ENCODE measurements around the gene THSD1.

THSD1 gene, protein sequence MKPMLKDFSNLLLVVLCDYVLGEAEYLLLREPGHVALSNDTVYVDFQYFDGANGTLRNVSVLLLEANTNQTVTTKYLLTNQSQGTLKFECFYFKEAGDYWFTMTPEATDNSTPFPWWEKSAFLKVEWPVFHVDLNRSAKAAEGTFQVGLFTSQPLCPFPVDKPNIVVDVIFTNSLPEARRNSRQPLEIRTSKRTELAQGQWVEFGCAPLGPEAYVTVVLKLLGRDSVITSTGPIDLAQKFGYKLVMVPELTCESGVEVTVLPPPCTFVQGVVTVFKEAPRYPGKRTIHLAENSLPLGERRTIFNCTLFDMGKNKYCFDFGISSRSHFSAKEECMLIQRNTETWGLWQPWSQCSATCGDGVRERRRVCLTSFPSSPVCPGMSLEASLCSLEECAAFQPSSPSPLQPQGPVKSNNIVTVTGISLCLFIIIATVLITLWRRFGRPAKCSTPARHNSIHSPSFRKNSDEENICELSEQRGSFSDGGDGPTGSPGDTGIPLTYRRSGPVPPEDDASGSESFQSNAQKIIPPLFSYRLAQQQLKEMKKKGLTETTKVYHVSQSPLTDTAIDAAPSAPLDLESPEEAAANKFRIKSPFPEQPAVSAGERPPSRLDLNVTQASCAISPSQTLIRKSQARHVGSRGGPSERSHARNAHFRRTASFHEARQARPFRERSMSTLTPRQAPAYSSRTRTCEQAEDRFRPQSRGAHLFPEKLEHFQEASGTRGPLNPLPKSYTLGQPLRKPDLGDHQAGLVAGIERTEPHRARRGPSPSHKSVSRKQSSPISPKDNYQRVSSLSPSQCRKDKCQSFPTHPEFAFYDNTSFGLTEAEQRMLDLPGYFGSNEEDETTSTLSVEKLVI

DNA sequence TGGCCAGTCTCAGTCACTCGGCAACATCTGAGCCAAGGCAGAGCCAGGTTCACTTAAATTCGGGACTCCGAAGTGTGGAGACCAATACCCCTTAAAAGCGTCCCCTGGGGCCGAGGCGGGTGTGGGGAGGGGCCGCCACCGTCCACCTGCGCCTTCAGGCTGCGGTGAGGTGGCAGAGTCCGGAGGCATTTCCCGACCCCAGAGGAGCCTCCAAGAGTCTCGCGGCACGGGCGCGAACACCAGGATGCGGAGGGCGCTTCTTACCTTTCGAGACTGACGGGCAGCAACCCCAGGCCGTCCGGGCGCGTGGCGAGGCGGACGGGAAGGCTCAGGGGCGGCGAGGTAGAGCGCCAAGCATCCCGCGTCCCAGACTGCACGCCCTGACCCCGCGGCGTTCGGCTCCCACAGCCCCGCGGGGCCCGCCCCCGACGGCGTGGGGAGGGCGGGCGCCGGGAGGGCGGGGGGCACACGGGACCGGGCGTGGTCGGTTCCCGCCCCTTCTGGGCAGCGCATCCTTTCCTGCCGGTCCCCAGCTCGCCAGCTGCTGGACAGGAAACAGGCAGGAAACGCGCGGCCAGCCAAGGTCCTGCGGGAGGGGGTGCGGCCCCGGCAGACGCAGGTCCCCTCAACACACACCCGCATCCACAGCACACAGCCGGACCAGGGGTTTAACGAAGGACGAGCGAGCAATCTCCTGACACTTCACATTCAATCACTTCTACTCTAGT is at the start of gene THSD1:
Gene THSD1, minus strand, starts transcription at position 406 of the 728 bp plus-strand sequence. CDS start 3,572 bp downstream, outside the sequence.
- no peak for DNase-seq (ENCODE audit: low spot score)

DNA sequence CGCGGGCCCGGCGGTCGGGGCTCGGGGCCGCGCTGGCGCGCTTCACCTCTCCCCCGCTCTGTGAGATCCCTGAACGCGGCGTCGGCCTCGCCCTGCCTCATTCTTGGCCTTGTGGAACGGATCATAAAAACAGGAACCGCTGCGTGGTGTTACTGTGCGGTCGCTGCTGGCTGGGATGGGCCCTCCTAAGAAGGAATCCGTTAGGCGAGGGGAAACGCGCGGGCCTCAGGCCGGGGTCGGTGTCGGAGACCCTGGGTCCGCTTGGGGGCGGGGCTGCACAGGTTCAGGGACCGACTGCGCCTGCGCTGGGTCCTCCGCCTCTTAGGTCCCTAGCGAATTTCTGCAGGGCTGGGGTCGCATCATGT is 49.7 kb upstream of the THSD1 start:
- peak; percentile 84 for DNase-seq (ENCODE audit: low spot score)

DNA sequence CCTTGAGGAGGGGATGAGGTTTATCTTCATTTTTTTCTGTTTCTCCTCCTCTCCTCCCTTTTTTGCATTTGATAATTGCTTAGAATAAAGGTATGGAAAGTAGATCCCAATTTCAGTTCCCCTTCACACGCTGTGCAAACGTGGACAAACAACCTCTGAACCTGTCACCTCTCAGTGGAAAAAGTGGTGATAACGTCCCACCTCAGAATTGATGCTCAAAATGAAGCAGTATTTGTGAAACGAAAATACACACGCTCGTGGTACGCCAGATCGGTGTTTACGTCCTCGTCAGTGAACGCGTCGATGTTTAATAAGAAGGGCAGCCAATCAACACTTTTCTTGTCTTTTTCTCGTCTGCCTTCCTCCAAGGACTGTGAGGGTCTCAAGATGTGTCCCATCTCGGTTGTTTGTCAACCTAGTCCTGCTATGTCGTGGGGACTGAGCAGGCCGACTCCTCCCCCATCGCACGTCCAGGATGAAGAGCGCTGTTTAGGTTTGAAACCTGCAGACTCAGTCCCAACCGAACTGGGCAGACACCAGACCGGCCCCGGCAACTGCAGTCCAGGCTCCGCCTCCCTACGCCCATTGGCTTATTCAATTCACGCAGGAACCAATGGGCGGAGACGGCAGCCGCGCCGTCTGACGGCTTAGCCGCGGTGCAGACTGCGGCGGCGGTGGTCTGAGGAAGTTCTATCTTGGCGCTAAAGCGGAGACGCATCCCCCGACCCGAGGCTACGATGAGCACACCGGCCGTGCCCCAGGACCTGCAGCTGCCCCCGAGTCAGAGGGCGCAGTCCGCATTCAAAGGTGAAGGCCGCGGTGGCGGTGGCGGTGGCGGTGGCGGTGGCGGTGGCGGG is 49.1 kb upstream of the THSD1 start, which contains the start of gene CKAP2:
Gene CKAP2, plus strand, starts transcription at position 659 of the 857 bp plus-strand sequence. Its CDS starts 79 bp downstream, at position 738.
- peak; percentile 97 for DNase-seq (ENCODE audit: low spot score)

DNA sequence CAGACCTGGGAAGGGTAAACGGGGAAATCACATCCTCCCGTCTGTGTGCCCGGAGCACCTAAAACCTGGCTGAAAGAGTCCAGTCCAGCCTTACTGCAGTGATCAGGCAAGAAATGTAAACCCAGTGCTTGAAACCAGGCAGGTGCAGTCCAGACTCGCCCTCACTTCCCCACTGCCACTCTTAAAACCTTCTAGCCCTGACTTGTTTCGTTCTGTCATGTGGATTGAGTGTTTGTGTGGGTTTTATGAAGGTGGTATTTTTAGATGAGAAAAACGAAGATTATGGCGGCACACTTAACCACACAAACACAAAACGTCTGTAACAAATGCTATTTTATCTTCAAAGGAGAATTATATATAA is 48.5 kb upstream of the THSD1 start:
- peak; percentile 87 for DNase-seq (ENCODE audit: low spot score)

DNA sequence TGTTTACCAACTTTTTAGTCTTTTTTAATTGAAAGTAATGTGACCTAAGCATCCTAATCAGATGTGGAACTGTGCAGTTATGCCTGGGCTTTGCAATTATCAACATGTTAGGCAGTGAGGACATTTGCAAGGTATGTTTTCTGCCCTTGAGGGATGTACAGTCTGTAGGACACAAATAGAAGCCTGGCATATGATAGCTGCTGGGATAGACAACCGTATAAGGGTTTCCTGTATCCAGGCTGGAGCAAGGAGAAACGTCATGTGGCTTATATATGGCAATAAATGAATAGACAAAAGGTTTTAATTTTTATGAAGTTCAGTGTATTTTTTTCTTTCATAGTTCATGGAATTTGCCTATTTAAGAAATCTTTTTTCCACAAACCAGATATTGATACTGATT is 46.5 kb upstream of the THSD1 start:
- DNase-seq (ENCODE audit: low spot score) = no peak

DNA sequence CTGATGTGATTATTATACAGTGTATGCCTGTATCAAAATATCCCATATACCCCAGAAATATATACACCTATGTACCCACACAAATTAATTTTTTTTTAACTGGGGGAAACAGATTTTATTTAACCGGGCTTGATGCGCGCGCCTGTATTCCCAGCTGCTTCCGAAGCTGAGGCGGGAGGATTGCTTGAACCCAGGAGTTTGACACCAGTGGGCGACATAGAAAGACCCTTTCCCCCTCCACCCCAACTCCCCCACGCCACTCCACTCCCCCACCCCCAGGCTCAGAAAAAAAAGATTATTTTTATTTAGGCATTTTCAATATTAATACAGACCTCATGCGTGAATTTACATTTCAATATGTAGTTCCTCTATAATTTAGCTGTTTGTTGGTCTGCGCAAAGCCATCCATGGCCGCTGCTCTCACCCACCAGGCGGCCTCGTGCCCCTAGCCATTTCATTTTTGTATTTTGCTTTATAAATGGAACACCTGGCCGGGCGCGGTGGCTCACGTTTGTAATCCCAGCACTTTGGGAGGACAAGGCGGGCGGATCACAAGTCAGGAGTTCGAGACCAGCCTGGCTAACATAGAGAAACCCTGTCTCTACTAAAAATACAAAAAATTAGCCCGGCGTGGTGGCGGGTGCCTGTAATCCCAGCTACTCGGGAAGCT is 45.3 kb upstream of the THSD1 start:
- no peak for DNase-seq (ENCODE audit: low spot score)

DNA sequence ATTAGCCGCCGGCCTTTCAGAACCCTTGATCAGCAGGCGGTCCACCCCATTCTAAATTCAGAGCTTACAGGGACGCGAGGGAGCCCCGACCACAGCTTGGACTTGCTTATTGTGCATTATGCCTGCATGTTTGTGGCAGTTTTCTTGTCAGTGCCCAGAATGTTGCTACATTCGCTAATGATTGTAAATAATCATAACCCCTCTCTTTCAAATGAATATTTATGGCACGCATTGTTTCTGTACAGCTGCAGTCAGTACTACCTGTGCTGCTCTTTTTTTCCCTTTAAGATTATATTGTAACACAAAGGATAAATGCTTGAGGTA is 44.8 kb upstream of the THSD1 start:
- no peak for DNase-seq (ENCODE audit: low spot score)

DNA sequence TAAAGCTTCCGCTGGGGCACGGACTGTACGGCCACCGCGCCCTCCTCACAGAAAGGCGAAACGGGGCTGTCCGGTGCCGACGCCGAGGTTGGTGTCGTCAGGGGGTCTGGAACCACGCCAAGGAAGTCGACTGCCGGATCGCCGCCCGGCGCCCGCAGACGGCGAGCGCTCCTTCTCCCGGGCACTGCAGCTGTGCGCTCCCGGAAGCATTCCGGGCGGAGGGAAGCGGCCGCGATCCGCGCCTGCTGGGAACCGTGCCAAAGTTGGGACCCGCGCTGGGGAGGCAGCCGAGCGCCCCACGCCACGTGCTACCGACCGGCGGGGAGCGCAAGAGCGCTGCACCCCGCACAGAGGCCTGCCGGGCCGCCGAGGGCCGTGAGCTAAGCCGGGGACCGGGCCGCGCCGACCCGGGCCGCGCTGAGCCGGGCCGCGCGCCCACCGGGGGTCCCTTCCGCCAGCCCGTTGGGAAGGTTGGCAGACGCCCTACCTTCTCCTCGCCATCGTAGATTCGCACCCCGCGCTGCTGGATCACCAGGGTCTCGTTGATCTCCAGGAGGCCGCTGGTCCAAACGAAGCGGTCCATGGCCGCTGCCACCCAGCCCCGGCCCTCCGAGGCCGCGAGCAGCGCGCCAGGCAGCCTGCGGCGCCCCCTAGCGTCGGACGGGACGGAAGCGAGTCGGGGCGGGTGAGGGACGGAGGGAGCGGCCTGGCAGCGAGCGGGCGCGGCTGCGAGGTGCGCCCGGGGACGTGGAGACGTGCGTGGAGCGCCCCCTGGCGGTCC is 44.2 kb upstream of the THSD1 start, which contains the start of gene VPS36:
Gene VPS36, minus strand, starts transcription at position 623 of the 781 bp plus-strand sequence. Its CDS starts 40 bp downstream, at position 583.
- peak; percentile 95 for DNase-seq (ENCODE audit: low spot score)

DNA sequence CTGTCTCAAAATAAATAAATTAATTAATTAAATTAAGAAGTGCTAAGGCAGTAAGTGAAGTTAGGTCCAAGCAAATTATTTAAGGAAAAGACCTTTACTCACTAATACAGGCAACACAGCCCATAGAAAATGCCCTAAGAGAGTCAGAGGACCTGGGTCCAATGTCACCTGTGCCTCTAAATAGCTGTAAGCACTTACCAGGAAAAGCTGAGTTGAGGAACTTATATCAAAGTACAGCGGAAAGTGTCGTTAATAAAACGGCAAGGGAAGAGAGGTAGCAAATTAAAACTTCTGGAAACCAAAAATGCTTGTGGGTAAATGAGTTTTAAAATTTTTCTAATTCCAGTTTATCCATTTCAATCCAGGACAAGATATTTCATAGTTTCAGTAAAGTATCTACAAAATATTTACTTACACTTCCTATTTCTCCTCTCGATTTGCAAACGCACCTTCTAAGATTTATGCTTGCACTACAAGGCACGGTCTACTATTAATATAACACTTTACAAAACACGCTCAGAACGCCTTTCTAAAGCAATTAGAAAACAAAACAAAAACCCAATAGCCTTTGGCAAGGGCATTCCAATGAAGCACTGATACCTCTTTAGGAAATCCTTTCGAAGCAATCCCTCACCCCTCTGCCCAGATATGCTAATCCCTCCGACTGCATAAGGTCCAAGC is 43.5 kb upstream of the THSD1 start:
- DNase-seq (ENCODE audit: low spot score) = no peak

DNA sequence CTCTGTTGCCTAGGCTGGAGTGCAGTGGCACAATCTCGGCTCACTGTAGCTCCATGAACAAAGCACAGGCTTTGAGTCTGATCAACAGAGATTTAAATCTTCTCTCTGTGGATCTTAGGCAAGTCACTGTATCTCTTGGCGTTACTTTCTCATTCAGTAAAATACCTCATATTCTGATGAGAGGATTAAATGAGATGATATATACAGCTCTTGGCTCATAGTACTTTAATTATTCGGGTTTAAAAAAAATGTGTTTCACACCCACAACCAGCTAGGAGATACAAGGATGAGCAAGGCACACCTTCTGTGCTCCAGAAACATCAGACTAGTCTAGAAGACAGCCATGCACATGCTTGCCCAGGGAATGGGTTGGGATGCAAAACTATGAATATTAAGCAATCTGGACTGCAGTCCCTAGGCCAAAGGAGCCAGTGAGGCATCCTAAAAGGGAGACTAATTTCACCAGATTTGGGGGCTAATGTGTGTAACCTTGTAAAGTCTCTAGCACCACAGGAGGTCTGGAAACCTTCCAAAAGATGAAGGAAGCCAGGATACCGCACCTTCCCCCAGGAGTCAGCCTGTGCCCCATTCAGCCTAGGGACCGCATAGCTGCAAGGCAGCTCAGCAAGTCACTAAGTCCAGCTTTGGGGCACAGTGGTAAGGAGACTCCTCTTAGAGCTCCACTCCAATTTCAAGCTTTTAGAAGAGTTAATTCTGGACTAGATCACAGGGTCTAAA is 42.0 kb upstream of the THSD1 start:
- no peak for DNase-seq (ENCODE audit: low spot score)

DNA sequence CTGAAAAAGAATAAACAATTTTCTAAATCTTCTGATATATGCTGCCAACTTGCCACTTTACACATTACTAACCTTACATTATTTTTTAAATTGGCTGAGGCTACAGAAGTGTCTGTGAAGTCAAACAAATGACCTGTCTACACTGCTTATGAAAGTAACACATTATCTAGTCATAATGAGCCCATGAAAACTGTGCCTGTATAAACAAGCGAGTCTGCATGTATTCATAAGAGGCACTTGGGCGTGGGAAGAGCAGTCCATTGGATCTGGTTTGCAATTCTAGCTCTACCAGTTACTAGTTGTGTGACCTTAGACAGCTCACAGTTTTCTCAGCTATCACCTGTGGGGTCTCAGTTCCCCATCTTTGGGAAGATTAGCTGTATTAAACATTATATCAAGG is 41.4 kb upstream of the THSD1 start:
- DNase-seq (ENCODE audit: low spot score) = no peak

DNA sequence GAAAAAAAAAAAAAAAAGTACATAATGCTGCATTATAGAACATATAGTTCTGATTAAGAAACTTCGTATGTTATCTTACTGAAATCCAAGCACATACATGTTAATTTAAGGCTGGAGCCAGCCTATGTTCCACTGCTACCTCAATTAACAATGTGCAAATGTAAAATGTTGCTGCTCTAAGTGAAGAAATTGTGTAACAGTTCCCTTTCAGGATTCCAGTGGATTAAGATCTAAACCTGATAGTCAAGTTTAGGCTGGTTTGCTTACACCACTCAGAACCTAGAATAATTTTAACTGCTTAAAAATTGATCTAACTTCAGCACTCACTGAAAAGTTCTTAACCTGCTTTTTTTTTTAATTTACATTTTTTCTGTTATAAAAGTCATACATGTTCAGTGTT is 40.3 kb upstream of the THSD1 start:
- DNase-seq (ENCODE audit: low spot score) = no peak

DNA sequence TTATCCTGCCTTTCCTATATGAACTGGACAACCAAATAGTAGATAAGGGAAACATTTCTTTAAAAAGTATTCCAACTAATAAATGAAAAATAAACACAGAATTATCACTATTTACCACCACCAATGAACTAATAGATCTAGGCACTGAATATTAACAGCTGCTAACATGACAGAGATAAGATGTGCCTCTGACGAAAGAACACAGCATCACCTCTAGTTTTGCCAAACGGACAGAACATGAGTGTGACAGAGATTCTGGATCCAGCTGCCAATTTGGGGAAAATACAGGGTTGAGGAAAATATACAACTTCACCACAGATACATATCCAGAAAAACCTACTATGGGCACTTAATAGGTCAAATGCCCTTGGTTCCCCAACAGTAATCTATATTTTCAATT is 26.5 kb upstream of the THSD1 start:
- no peak for DNase-seq (ENCODE audit: low spot score)

DNA sequence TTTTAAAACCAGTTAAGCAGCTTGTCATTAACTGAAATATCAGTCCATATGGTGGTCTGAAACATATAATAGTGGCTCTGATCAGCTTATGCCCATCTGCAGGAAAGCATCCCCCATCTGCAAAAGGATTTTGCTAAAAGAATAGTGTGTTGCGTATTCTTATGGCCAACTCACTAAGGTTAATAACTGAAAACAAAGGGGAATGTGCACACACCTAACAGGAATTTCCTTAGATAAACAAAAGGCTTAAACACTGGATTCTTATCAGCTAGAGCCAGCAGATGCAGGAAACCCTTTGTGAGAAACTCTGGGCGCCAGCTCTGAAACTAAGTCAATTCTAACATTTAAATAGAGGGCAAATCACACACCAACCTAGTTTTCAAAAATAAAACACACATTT is 22.3 kb upstream of the THSD1 start:
- DNase-seq (ENCODE audit: low spot score) = no peak

DNA sequence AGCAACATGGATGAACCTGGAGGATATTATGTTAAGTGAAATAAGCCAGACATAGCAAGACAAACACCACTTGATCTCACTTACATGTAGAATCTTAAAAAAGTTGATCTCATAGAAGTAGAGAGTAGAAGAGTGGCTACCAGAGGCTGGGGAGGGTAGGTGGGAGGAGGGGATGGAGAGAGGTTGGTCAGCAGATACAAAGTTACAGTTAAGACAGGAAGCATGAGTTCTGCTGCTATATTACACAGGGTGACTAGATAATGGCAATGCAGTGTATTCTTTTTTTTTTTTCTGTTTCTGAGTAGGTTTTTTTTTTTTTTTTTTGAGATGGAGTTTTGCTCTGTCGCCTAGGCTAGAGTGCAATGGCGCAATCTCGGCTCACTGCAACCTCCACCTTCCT is 15.2 kb upstream of the THSD1 start:
- no peak for DNase-seq (ENCODE audit: low spot score)

DNA sequence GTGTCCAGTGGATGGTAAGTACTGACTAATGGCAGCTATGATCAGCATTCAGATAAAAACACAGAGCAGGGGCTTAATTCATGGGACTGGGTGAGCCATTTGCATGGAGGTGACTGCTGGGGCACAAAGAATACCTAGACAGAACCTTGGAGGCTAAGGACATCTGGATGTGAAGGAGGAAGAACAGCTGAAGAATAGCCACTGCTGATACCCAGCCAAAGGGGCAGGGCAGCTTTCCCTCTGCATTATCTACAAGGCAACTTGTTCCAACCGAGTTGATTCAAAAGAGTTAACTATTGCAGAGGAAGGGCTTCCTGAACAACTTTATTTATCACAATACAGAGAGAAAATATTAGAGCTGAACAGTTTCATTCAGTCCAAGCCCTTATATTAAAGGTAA is 13.1 kb upstream of the THSD1 start:
- DNase-seq (ENCODE audit: low spot score) = no peak

DNA sequence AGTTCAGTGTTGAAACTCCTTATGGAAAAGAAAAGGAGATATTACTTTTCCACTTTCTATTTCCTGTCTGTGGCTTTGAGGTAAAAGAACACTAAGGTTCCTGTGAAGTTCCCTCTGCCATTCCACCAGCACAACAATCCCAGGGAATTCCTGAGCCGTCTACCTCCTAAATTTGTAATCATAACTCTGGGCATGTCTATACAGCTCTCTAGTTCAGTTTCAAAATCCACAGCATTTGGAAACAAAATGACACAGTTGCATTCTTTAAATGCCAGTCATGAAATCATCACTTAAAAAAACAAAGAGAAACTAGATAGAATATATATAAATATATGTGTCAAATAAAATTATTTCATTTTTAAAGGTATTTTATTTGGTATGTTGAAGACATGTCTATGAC is 9.0 kb upstream of the THSD1 start:
- DNase-seq (ENCODE audit: low spot score) = no peak

DNA sequence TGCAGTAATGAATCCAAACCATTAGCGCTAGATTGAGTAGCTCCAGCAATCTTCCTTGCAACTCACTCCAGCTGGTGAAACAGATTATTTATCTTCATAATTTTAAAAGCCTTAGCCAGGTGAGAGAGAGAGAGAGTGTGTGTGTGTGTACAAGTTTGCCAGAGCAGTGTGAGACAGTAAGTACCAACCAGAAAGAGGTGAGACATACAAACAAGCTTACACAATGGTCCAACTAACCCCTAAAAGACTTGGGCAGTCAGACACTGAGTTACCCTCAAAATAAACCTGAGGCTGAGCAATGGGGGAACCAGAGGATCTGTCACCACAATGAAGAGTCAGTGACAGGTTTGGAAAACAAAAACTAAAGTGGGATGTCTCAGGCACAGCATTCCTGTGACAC is 8.1 kb upstream of the THSD1 start:
- DNase-seq (ENCODE audit: low spot score) = no peak

DNA sequence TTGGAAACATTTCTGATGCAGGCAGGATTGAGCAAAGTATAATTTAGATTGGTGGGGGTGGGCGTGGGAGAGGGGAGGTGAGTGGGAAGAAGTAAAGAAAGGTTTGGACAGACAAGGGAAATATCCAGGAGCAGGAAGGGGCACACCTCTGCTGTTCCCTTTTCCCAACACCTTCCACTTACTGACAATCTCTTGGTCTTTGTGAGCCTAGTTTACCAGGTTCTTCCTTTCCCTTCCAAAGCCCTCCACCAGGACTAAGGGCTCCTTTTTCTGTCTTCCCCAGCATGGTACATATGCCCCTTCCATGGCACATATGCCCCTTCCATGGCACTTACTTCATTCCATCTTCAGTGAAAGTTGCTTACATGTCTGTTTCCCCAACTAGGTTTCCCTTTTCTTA is 6.2 kb upstream of the THSD1 start:
- no peak for DNase-seq (ENCODE audit: low spot score)
